HUES48 (cell line): ENCODE results near the gene FAM174B.

Experiments
- H3K27ac ChIP-seq: one replicate; pipeline ENCODE4 v1.7.0; 2013; ENCODE audit warnings: low read depth, low read length, inconsistent platforms
- H3K27me3 ChIP-seq: 2 replicates; pipeline ENCODE4 v1.6.1; 2013; ENCODE audit warnings: mild to moderate bottlenecking, low read length; ENCODE audit not compliant: control insufficient read depth, insufficient read depth
- H3K36me3 ChIP-seq: 2 replicates; pipeline ENCODE4 v1.6.1; 2013; ENCODE audit warnings: low read length; ENCODE audit not compliant: control insufficient read depth, insufficient read depth
- H3K4me1 ChIP-seq: 2 replicates; pipeline ENCODE4 v1.6.1; 2013; ENCODE audit warnings: mild to moderate bottlenecking, low read length; ENCODE audit not compliant: control insufficient read depth, insufficient read depth
- H3K4me3 ChIP-seq: 2 replicates; pipeline ENCODE4 v1.5.1; 2013; ENCODE audit warnings: mild to moderate bottlenecking, low read depth, low read length
- H3K9ac ChIP-seq: 2 replicates; pipeline ENCODE4 v1.6.1; 2013; ENCODE audit warnings: mild to moderate bottlenecking, low read depth, low read length, moderate library complexity
- H3K9me3 ChIP-seq: 2 replicates; pipeline ENCODE4 v1.6.1; 2013; ENCODE audit warnings: low read length; ENCODE audit not compliant: control insufficient read depth, insufficient read depth

The FAM174B gene

GRCh38 chr15:92655178-92655995, at the start of gene FAM174B:
TSS of gene FAM174B (minus strand) at chr15:92655775.
- peak within 1 kb of the TSS; percentile 56 for H3K9ac ChIP-seq

DNA sequence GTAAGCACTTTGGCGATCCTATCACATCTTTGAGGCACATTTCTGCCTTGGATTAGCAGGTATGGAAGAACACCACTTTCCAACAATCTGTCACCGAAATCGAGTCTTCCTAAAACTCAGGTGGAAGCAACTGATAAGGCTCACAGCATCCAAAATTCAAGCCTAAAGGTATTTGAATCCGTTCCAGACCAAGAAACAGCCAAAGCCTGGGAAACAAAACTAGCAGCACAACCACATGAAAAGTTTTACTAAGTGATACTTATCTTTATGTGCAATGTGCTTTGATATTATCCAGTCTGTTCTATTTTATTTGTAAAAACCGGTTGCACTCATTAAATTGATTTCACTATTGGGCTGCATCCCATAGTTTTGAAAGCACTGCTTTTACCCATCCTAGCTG, 40.5 kb upstream of the FAM174B start:
- Histone ChIP-seq H3K9ac (no peak overlapping the region), H3K4me3 (no peak overlapping the region), H3K9me3 (no peaks in the 10 kb centered on the region), H3K4me1 (no peaks in the 10 kb centered on the region), H3K27ac (no peak overlapping the region), H3K36me3 (no peaks in the 10 kb centered on the region), H3K27me3 (no peaks in the 10 kb centered on the region)

More at GRCh38 chr15:92655178-92655995, at the start of gene FAM174B:
- Histone ChIP-seq H3K27me3 (peaks cover 17% of the 10 kb centered on the region), H3K4me1 (peaks cover 21% of the 10 kb centered on the region), H3K36me3 (no peaks in the 10 kb centered on the region), H3K27ac (peak within 1 kb of the TSS; percentile 48), H3K9me3 (no peaks in the 10 kb centered on the region), H3K4me3 (peak within 1 kb of the TSS; percentile 72)

- no peak overlapping the region for H3K4me3 ChIP-seq
- H3K27ac ChIP-seq, result no peak overlapping the region
- no peak overlapping the region for H3K9ac ChIP-seq
- no peaks in the 10 kb centered on the region for H3K27me3 ChIP-seq
- no peaks in the 10 kb centered on the region for H3K4me1 ChIP-seq
- H3K9me3 ChIP-seq, result peaks cover 2% of the 10 kb centered on the region; the same call in 1 of the 2 replicates
- H3K36me3 ChIP-seq, result no peaks in the 10 kb centered on the region
Observed at GRCh38 chr15:92693691-92694331, 38.2 kb upstream of the FAM174B start.

DNA sequence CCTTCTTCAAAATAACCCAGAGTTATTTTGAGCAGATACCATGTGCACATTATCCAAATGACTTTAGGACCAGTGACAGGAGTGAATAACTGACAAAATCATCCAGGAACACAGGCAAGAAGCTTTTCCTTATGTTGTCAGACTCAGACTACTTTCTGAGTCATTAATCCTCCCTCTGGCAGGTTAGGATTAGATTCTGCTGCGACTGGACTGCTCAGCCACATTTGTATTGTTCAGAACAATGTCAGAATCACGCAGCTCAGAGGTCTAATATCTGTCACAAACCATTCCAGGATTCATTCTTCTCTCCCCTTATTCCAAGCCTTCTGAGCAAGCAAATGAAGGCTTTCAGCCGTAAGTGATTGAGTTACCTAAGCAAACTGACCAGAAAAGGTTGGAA, 34.8 kb upstream of the FAM174B start:
- H3K27ac ChIP-seq, result no peak overlapping the region
- no peaks in the 10 kb centered on the region for H3K4me1 ChIP-seq
- no peaks in the 10 kb centered on the region for H3K36me3 ChIP-seq
- no peak overlapping the region for H3K4me3 ChIP-seq
- H3K9me3 ChIP-seq, result peaks cover 11% of the 10 kb centered on the region
- H3K9ac ChIP-seq, result no peak overlapping the region
- no peaks in the 10 kb centered on the region for H3K27me3 ChIP-seq

- Histone ChIP-seq H3K27me3 (no peaks in the 10 kb centered on the region), H3K9me3 (peaks cover 11% of the 10 kb centered on the region), H3K27ac (no peak overlapping the region), H3K4me1 (no peaks in the 10 kb centered on the region), H3K4me3 (no peak overlapping the region), H3K36me3 (no peaks in the 10 kb centered on the region), H3K9ac (no peak overlapping the region)
Observed at GRCh38 chr15:92687746-92688145, 32.2 kb upstream of the FAM174B start.

DNA sequence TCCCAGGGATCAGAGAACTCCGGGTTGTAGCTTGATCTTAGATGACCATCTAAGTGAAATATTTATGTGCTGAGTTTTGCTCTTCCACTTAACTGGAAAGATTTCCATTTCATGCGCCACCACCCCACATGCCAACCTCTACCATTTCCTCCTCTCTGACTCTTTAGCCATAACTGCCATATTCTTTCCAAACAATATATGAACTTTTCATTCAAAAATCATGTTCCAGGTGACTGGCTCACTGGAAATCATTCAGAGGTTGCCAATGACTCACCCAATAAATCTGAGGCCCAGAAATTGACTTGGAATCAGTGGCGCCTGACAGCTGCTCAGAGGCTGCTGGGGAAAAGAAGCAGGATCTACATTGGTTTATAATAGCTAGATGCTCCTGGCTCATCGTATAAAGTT, 31.6 kb upstream of the FAM174B start:
- Histone ChIP-seq H3K9me3 (peaks cover 11% of the 10 kb centered on the region), H3K4me1 (no peaks in the 10 kb centered on the region), H3K27ac (no peak overlapping the region), H3K27me3 (no peaks in the 10 kb centered on the region), H3K36me3 (no peaks in the 10 kb centered on the region), H3K9ac (no peak overlapping the region), H3K4me3 (no peak overlapping the region)

GRCh38 chr15:92683511-92683834, 27.9 kb upstream of the FAM174B start:
- H3K9ac ChIP-seq, result no peak overlapping the region
- no peaks in the 10 kb centered on the region for H3K4me1 ChIP-seq
- H3K27ac ChIP-seq, result no peak overlapping the region
- no peaks in the 10 kb centered on the region for H3K36me3 ChIP-seq
- H3K27me3 ChIP-seq, result no peaks in the 10 kb centered on the region
- H3K4me3 ChIP-seq, result no peak overlapping the region
- H3K9me3 ChIP-seq, result peaks cover 6% of the 10 kb centered on the region

DNA sequence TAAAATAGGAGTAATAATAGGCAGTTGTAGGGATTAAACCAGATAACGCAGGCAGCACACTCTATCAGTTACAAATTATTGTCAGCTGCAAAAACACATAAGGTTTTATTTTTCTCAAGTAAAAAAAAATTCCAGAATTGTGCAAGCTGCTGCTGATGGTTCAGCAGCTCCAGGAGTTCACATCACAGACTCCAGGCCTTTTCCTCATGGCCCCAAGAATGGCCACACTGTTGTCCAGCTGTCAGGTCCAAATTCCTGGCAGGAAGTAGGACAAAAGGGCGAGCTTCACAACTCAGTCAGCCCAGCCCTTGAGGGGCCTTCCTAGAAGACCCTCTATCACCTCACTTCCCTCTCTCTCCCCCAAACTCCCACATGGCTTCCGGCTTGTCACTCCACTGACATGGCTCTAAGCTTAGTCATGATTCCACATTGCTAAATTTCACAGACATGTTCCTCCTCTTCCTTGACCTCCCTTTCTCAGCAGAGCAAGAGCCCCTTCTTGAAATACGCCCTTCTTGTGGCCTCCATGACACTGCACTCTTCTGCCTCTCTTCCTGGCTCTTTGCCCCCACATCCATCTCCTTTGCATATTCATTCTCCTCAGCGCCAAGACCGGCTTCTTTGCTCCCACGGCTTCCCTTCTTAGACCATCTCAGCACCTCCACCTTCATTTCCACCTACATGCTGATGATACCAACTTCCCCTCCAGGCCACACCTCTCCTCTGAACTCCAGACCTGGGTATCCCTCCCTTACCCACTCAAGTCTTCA, 27.4 kb upstream of the FAM174B start:
- Histone ChIP-seq H3K9ac (no peak overlapping the region), H3K9me3 (0 out of 2 replicates have a peak, but pooled peaks cover under 1% of the 10 kb centered on the region), H3K4me1 (no peaks in the 10 kb centered on the region), H3K27ac (no peak overlapping the region), H3K27me3 (no peaks in the 10 kb centered on the region), H3K36me3 (no peaks in the 10 kb centered on the region), H3K4me3 (no peak overlapping the region)

GRCh38 chr15:92681141-92681631, 25.6 kb upstream of the FAM174B start:
- no peaks in the 10 kb centered on the region for H3K4me1 ChIP-seq
- no peak overlapping the region for H3K4me3 ChIP-seq
- H3K27me3 ChIP-seq, result no peaks in the 10 kb centered on the region

GRCh38 chr15:92677999-92678398, 22.4 kb upstream of the FAM174B start:
- Histone ChIP-seq H3K9ac (no peak overlapping the region), H3K36me3 (no peaks in the 10 kb centered on the region), H3K4me3 (no peak overlapping the region), H3K4me1 (peaks cover 5% of the 10 kb centered on the region; the same call in 1 of the 2 replicates), H3K27me3 (peaks cover 4% of the 10 kb centered on the region; the same call in 1 of the 2 replicates), H3K9me3 (no peaks in the 10 kb centered on the region), H3K27ac (no peak overlapping the region)

More at GRCh38 chr15:92681141-92681631, 25.6 kb upstream of the FAM174B start:
- H3K27ac ChIP-seq, result no peak overlapping the region
- H3K36me3 ChIP-seq, result no peaks in the 10 kb centered on the region
- H3K9ac ChIP-seq, result no peak overlapping the region
- no peaks in the 10 kb centered on the region for H3K9me3 ChIP-seq
